HG02973 (cell line): ENCODE data around the gene BTBD2.

ENCODE experiments used
- ATAC-seq: cut with Tn5 transposase; IDR thresholded peaks from one replicate; pipeline ENCODE4 v1.9.1; 2021; ENCODE audit warnings: moderate library complexity; ENCODE audit not compliant: unreplicated experiment

The BTBD2 gene

GRCh38 chr19:1968279-1969175 is 47.0 kb downstream of the BTBD2 start:
- no peak for ATAC-seq

DNA sequence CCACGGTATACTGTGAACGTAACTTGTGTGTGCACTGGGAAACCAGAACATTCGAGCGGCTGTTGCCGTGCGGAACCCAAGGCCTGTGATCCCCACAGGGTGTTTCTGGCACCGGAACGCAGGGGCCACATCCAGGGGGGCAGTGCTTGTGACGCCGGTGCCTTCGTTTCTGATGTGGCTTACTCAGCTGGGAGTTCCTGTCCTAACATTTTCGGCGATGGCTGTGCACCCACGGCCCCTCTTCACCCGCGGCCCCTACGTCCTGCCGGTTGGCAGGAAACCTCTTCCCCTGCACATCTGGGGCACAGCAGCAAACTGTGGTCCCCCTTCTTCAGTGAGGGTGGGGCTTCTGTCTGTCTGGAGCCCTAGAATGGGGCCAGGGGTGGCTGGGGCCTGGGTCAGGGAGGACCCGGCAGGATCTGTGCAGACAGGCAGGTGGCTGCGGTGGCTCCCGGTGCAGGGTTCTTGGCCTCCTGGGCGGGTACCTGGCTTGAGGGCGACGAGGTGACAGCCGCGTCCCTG is 48.4 kb downstream of the BTBD2 start:
- no peak for ATAC-seq

- ATAC-seq = no peak
Observed at GRCh38 chr19:1962674-1963073, 52.8 kb downstream of the BTBD2 start.

DNA sequence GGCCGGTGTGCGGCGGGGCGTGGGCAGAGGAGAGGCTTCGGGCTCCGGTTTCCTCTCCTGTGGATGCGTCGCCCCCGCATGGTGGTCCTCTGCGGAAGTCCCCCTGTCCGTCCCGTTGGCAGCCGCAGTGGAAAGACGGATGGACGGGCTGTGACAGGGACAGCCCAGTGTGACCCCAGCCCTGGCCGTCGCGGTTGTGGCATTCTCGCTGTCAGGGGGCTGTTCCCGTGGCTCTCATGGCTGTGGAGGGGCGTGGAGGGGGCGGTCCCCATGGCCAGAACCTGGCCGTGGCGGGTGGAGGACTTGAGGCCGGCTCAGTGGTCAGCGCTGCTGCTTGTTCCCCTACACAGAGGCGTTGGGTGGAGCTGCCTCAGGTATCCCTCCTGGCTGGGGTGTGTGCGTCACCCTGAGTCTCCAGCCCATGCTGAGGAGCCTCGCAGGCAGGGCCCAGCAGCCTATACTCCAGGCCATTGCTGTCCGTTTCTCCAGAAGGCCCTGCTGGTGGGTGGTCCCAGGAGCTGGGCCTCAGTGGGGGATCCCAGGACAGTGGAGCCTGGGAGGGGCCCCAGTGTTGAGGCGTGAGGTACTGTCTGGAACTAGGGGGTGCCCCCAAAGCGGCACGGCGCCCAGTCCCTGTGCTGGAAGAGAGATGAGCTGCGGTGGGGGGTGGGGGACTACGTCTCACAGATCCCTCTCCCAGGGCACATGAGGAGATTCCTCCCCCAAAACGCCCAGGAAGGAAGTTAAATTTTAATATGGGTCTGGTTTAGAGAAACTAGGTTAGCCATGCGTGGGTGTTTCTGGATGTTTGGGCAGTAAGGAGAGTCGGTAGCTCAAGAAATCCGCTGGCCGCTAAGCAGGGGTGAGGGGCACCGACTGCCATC is 54.3 kb downstream of the BTBD2 start:
- no peak for ATAC-seq

- no peak for ATAC-seq
Observed at GRCh38 chr19:1959928-1960589, 55.5 kb downstream of the BTBD2 start.

- no peak for ATAC-seq
Observed at GRCh38 chr19:1957562-1958248, 57.8 kb downstream of the BTBD2 start.

DNA sequence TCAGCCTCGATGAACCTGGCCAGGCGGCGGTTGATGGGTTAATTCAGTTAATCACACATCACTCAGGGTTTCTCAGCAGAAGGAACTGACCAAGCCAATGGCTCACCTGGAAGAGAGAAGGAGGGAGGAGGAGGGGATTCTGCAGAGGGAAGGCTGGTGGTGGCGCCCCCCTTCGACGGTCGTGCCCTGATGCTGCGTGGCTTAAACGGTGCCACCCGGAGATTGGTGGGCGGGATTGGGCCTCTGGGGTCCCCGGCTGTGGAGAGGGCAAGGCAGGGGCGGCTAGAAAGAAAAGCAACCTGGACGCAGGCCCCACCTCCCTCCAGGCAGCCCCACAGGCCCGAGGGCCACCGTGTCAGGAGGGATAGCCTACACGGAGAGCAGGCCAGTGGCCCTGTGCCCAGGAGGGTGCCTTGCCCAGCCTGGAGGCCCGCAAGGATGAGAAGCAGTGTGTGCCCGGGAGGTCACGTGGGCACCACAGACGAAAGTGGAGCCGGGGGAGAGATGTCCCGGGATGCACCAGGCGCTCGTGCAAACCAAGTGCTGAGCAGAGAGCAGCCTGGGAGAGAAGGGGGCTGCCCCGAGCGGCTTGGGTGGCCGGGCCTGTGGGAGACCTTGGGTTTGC is 58.5 kb downstream of the BTBD2 start:
- no peak for ATAC-seq

GRCh38 chr19:1956122-1956494 is 59.4 kb downstream of the BTBD2 start:
- ATAC-seq = no peak

DNA sequence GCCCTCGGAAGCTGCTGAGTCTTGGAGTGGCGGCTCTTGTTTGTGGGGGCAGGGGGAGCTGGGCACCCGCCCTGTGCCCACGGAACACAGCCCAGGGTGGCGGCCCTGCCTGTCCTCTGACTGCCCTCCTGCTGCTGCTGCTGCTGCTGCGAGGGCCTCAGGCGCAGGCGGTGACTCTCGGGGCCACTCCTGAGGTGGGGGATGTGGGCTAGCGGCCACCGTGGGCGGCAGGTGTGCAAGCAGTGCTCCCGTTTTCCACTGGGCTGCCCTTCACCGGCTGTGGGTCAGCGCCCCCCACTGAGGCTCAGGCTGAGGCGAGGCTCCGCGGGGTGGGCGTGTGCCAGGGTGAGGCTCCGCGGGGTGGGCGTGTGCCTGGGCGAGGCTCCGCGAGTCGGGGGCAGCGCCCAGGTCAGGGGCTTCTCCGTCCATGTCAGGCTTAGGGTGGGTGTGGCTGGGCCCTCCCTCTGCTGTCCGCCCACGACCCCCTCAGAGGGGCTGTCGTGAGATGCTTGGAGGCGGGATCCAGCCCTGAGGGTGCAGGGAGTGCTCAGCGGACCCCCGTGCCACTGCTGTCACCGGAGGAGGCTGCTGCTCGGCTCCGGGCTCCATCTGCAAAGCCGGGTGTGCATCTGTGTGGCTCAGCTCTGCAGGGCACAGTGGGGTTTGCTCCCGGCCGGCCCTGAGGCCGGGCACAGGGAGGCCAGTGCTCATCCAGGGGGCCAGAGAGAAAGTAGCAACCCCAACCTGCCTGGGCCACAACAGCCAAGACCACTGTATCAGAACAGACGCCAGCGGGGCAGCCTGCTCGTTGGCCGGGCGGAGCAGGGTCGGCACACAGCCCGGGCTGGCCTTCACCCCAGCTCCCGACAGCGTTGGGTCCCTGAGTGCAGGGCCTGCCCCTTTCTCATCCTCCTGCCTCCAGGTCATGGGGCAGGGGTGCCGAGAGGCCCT is 60.1 kb downstream of the BTBD2 start:
- ATAC-seq = no peak

DNA sequence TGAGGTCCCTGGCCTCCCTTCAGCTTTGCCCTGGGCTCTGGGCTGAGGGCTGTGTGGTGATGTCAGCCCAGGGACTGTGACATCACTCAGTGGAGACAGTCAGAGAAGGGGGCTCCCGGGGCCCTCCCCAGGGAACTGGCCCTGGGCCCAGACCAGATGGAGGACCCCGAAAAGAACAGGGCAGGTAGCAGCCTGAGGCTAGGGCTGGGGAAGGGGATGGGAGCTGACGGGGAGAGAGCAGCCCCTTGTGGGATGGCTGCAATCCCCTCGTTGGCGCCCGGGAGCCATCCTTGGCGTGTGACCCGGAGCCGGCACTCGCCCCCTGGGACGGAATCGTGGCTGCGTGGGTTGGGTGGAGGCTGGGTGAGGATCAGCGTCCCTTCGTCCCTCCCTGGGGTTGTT is 61.0 kb downstream of the BTBD2 start:
- ATAC-seq = no peak

DNA sequence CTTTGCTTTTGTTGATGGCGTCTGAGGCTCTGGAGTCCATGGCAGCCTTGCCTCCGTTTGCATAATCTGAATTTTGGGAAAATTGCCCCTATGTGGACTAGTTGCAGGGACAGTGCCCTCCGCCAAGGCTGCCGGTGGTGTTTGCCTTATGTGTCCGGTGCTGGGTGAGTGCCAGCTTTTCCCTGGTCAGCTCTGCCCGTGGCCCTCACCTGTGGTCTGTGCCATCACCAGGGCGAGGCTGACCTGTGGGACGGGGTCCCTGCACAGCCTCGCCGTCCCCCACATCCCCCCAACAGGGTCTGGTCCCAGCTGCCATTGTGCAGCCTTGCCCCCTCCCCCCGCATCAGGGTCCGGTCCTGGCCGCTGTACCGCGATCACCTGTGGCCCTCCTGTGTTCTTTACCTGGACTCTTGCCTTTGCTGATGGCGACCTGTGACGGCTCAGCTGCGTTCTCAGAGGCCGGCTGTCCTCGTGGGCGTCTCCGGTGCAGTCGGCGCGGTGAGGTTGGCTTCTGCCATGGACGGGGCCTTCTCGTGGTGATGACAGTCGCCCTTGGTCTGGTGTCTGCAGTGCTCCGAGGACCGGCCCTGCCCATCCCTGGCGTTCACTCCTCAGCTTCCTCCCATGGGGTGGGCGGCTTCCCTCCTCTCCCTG is 61.9 kb downstream of the BTBD2 start:
- no peak for ATAC-seq

GRCh38 chr19:1953037-1953436 is 62.5 kb downstream of the BTBD2 start:
- no peak for ATAC-seq

GRCh38 chr19:1952635-1953034 is 62.9 kb downstream of the BTBD2 start:
- ATAC-seq = no peak

DNA sequence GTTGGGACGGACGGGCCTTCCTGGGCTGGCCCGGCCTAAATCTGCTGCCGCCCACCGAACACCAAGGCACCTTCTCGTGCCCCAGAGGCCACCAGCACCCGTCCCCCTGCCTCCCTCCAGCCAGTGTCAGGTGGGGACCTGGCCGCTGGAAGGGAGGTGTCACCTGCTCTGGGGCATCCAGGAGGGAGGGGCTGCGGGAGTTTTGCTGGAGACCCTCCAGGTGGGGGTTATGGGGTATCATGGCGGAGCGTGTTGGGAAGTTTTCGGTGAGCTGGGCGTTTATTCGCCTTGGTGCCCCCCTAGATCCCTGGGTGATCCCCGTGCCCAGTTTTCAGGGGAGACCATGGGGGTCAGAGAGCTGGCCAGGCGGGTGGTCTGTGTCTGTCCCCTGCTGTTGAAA is 64.9 kb downstream of the BTBD2 start:
- ATAC-seq = no peak

GRCh38 chr19:1949304-1950101 is 66.0 kb downstream of the BTBD2 start:
- ATAC-seq = no peak

DNA sequence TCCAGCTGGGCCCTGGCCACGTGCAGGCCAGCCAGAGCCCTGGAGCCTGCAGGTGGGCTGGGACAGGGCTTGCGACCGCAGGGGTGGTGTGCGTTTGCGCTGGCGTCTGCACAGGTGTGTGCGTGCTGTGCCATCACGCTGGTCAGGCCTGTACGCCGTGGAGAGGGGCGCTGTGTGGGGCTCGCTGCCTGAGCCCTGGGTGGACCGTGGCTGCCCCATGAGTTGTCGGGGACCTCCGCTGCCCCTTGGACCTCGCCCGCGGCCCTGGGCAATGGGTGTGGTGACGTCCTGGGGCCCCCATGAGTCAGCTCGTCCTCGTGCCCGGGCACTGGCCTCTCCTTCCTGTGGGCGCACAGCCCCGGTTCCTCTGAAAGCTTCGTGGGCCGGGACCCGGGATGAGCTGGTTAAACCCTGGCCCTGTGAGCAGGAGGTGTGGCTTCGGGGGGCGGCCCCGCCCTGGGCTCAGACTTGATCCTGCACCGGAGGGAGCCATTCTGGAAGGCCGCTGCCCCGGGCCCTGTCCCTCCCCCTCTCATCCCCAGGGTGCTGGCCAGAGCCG is 67.8 kb downstream of the BTBD2 start:
- ATAC-seq = no peak

- ATAC-seq = no peak
Observed at GRCh38 chr19:1945899-1946298, 69.6 kb downstream of the BTBD2 start.
